C1 segment of cervical spinal cord (tissue), 14 donors: ENCODE data around the gene FGFRL1.
"Not testable (repeated sequence)": the region's sequence is repeated elsewhere in the genome, so short reads cannot be mapped to it uniquely, and the experiment has no call there.

ENCODE experiments used
- DNase-seq, 14 donors: peaks; one replicate each; lab custom pipeline; 2025; lab: John Stamatoyannopoulos, UW

The FGFRL1 gene

GRCh38 chr4:972651-973424, 38.6 kb upstream of the FGFRL1 start:
- peak in 2 of 14 donors; percentile 34 to 54 for DNase-seq

GRCh38 chr4:973431-974397, 37.7 kb upstream of the FGFRL1 start, which contains the start of gene DGKQ:
Gene DGKQ, minus strand, starts transcription at chr4:973569. Its CDS starts 87 bp downstream, at chr4:973482.
- peak; percentile 20 to 93 (median 76) for DNase-seq

- DNase-seq = no peak
Measured at GRCh38 chr4:974668-975067, 36.8 kb upstream of the FGFRL1 start.

DNA sequence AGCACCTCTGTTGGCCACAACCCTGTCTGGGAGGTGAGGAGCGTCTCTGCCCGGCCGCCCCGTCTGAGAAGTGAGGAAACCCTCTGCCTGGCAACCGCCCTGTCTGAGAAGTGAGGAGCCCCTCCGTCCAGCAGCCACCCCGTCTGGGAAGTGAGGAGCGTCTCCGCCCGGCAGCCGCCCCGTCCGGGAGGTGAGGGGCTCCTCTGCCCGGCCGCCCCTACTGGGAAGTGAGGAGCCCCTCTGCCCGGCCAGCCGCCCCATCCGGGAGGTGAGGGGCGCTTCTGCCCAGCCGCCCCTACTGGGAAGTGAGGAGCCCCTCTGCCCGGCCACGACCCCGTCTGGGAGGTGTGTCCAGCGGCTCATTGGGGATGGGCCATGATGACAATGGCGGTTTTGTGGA, 35.4 kb upstream of the FGFRL1 start:
- DNase-seq = not testable (repeated sequence)

DNA sequence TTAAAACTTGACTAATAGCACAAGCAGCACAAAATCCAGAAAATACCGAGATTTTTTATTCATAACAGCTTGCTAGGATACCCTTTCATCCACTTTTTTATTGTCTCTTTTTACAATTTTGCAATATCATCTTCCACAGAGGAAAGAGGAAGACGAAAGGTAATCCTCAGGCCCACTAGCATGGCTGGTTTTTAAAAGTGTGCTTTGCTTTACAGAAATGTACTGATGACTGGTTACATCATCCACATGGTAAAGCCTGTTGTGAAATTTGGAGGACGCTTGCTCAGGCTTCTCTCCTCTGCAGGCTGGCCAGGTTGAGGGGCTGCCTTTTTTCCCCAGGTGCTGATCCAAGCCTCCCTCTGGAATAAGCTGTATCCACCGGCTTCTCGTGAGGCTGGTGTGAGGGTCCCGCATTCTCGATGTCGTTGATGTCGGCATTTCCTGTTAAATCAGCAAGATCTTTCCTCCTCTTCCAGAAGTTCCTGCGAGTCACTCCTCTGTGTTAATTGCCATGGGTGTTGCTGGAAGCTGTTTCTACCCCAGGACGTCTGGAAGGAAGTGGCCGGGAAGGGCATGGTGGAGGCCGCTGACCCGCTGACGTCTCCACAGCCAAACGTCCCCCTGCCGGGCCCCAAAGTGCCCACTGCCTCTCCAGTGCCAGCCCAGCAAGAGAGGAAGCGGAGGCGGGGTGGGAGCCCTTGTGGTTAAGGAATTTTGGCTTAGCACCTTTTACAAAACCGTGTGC, 32.3 kb upstream of the FGFRL1 start:
- DNase-seq = no peak

DNA sequence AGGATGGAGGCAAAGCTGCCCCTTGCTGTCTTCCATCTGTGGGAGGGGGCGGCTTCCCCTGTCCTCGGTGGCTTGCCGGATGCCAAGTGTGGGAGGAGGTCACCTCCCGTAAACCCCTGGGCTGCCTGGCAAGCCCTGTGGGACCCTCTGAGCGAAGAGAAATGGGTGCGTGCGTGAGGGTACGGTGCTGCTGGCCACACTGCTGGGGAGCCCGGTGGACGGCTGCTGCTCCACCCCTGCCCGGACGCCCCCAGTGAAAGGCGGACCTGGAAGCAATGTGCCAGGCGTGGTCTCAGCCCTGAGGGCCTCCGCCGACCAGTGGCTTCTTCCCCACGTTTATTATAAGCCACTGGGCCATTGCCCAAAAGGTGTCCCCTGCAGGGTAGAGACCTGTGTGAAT, 29.1 kb upstream of the FGFRL1 start:
- no peak for DNase-seq

GRCh38 chr4:982814-983213, 28.6 kb upstream of the FGFRL1 start:
- no peak for DNase-seq

- no peak for DNase-seq
Measured at GRCh38 chr4:984336-985054, 26.9 kb upstream of the FGFRL1 start.

- peak in 2 of 14 donors; percentile 9 to 55 for DNase-seq
Measured at GRCh38 chr4:985123-985830, 26.1 kb upstream of the FGFRL1 start.

DNA sequence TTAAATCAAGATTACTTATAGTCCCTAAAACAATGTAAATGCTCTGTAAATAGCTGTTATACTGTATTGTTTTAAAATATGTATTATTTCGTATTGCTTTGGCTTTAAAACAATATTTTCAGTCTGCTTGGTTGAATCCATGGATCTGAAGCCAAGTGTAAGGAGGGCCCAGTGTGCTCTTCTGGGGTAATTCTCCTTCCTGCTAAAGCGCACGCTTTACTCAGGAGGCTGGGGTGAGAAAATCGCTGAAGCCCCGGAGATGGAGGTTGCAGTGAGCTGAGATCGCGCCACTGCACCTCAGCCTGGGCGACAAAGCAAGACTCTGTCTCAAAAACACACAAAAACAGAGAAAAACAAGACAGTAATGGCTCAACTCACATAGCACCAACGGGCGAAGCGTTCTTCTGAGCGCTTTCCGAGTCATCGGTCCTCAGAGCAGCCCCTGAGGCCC, 25.0 kb upstream of the FGFRL1 start:
- DNase-seq = no peak

DNA sequence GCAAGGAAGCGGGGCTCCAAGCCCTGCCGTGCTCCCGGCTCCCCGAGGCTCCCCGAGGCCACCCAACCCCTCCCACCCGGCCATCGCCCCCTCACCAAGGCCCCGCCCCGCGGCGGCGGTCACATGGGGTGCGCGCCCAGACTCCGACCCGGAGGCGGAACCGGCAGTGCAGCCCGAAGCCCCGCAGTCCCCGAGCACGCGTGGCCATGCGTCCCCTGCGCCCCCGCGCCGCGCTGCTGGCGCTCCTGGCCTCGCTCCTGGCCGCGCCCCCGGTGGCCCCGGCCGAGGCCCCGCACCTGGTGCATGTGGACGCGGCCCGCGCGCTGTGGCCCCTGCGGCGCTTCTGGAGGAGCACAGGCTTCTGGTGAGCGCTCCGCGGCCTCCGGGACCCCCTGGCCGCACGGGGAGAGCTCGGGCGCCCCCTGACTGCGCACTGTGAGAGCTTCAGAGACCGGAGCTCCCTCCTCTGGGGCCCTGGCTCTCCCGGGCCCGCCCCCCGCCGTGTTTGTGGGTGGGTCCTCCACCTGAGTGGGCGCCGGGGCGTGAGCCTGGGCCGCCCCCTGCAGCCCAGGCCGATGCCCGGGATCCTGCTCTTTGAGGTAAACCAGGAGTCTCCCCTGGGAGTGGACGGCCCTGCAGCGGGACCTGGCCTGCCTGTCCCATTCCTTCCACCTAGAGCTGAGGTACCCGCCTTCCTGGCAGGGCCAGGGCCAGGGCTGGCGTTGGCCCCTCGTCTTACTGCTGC, 24.4 kb upstream of the FGFRL1 start, which contains the start of gene IDUA:
IDUA (plus strand) TSS at position 166 of the 745 bp plus-strand sequence; CDS start at position 207, 41 bp downstream.
- DNase-seq = peak in 13 of 14 donors; percentile 33 to 89 (median 72)

- DNase-seq = no peak
Measured at GRCh38 chr4:987624-988513, 23.6 kb upstream of the FGFRL1 start.

DNA sequence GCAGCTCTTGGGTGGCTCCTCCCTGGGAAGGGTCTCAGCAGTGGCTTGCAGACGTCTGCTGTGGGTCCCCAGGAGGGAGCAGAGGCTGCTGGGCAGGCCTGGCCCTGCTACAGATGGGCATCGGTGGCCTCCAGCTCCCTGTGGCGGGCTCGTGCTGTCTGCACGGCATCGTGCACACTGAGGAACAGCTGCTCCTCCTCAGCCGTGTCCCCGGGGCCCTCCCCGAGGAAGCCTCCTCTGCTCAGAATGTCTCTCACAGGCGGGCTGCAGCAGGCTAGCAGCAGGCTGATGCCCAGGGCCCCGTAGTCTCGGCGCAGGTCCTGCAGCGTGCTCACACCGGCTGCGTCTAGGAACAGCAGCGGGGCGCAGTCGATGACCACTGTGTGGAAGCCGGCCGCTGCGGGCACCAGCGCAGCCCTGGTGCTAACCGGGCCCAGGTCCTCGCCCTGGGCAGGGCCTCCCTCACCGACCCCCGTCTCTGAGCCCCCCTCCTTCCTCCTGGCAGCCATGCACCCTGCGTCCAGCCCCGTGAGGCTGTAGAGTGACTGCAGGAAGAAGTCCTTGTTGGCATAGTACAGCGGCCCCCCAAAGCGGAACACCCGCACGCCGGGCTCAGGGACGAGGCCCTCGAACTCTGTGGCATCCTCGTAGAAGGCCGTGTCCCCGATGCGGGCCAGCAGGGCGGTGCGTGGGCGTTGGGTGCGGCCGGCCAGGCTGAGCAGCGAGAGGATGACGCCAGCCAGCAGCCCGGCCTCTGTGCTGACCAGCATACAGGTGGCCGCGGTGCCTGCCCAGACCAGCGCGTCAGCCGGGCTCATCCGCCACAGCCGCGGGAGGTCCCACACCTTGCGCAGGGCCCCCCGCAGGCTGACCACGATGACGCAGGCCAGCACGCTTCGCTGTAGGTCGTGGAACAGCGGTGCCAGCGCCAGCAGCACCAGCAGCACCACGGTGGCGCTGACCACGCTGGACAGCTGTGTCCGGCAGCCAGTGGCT, 22.4 kb upstream of the FGFRL1 start:
- peak in 1 of 14 donors; percentile 34 for DNase-seq

- no peak for DNase-seq
Measured at GRCh38 chr4:989722-990471, 21.5 kb upstream of the FGFRL1 start.

DNA sequence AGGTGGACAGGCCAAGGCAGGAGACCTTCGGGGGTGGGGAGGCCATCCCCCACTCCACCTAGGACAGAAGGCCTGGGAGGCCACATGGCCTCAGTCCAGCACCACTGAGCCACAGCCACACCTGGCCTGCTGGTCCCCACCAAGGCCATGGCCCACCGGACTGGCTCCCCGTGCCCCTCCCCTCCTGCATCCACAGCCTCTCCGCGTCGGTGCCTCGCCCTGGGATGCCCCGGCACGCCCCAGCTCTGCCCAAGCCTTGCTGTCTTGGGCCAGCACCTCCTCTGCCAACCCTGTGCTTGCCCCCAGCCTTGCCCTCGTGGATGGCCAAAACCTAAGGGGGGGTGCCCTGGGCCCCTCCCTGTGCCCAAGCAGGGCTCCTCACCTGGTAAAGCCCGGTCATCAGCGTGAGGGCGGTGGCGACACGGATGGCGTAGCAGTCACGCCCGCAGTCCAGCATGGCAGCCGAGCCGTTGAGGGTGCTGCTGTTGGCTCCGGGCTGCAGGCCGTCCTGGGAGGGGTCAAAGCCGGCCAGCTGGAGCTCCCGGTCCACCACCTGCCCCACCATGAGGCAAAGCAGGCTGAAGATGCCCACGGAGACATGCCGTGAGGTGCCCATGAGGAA, 20.6 kb upstream of the FGFRL1 start:
- DNase-seq = no peak
